Activated CD8-positive, alpha-beta T cell treated with anti-CD3 and anti-CD28 coated beads for 36 hours (primary cell): ENCODE results near the gene CCNT2. TPM values are rescaled to one million over a fixed set of nuclear protein-coding genes. Genes with fewer than 3 reads are reported as not detected.

Experiments used
- ATAC-seq: fragments of 200-7000 bp; cut with Tn5 transposase; one replicate; pipeline ENCODE4 v1.10.0; 2021; ENCODE audit warnings: mild to moderate bottlenecking, moderate library complexity
- CTCF ChIA-PET: fragments of 350-600 bp; sonication (Branson Sonifier 250); formaldehyde crosslinking; loops from one replicate; lab custom pipeline; 2021; ENCODE audit warnings: antibody characterized with exemption; lab: Charles Lee
- POLR2A ChIA-PET: fragments of 350-600 bp; sonication (Branson Sonifier 250); formaldehyde crosslinking; loops from one replicate; lab custom pipeline; 2021; ENCODE audit warnings: antibody characterized with exemption; lab: Charles Lee
- DNase-seq: peaks from one replicate; pipeline ENCODE4 v3.0.0-alpha.2; 2020
- H3K27ac Mint-ChIP-seq: one replicate; pipeline ENCODE4 v1.8.0; 2021; ENCODE audit warnings: mild to moderate bottlenecking, mixed read lengths
- H3K27me3 Mint-ChIP-seq: one replicate; pipeline ENCODE4 v1.8.0; 2021; ENCODE audit warnings: mixed read lengths
- H3K36me3 Mint-ChIP-seq: one replicate; pipeline ENCODE4 v1.8.0; 2021; ENCODE audit warnings: low read depth, mixed read lengths
- H3K4me1 Mint-ChIP-seq: one replicate; pipeline ENCODE4 v1.8.0; 2021; ENCODE audit warnings: low read depth, mixed read lengths
- H3K4me3 Mint-ChIP-seq: one replicate; pipeline ENCODE4 v1.8.0; 2021; ENCODE audit warnings: mild to moderate bottlenecking, moderate library complexity, mixed read lengths
- H3K9me3 Mint-ChIP-seq: one replicate; pipeline ENCODE4 v1.8.0; 2021; ENCODE audit warnings: mixed read lengths
- CTCF ChIP-seq: fragments of 200-600 bp; IDR thresholded peaks from one replicate; pipeline ENCODE4 v1.8.0; 2022; ENCODE audit warnings: antibody characterized with exemption, mild to moderate bottlenecking
- intact Hi-C: fragments of 100-400 bp; cut with micrococcal nuclease; formaldehyde crosslinking; loops from one replicate; pipeline ENCODE4 v1.10.0; 2022
- total RNA-seq, 2 experiments: library from RNA; stranded (reverse); gene quantifications; one replicate each; pipeline ENCODE4 v1.2.3, GENCODE V29; 2021

CCNT2 gene
- total RNA-seq, 2 experiments from 2014 or later: 30.5 to 32.1 TPM

GRCh38 chr2:134882773-134883172 lies 35.8 kb upstream of the CCNT2 start:
- Mint-ChIP-seq H3K36me3 (peaks cover 2% of the 10 kb centered on the region), H3K4me3 (no peak overlapping the region), H3K4me1 (no peaks in the 10 kb centered on the region), H3K9me3 (peaks cover 5% of the 10 kb centered on the region), H3K27me3 (no peaks in the 10 kb centered on the region), H3K27ac (no peak overlapping the region)
- TF ChIP-seq CTCF: no peak
- ChIA-PET CTCF (no interaction called here), POLR2A (interaction anchor here (0.7 kb wide), 1 partner anchor 11 kb away, joined by 3 read pairs; no protein-coding TSS in a partner anchor)
- intact Hi-C loops: no loop called here
- no peak for ATAC-seq
- no peak for DNase-seq

- H3K27me3 Mint-ChIP-seq: no peaks in the 10 kb centered on the region
- DNase-seq (no peak), ATAC-seq (no peak)
- no peak overlapping the region for H3K4me3 Mint-ChIP-seq
- H3K27ac Mint-ChIP-seq: no peak overlapping the region
- H3K4me1 Mint-ChIP-seq: no peaks in the 10 kb centered on the region
- no peaks in the 10 kb centered on the region for H3K36me3 Mint-ChIP-seq
- POLR2A ChIA-PET: no interaction called here
- no peak for TF ChIP-seq CTCF
- peaks cover 2% of the 10 kb centered on the region for H3K9me3 Mint-ChIP-seq
- CTCF ChIA-PET: interaction anchor here (1.5 kb wide), 1 partner anchor 120 kb away, joined by 3 read pairs; no protein-coding TSS in a partner anchor
- intact Hi-C loops: no loop called here
Observed at GRCh38 chr2:134883552-134884293, 34.9 kb upstream of the CCNT2 start.

GRCh38 chr2:134884435-134884834 lies 34.2 kb upstream of the CCNT2 start:
- Mint-ChIP-seq H3K4me1 (no peaks in the 10 kb centered on the region), H3K9me3 (peaks cover 2% of the 10 kb centered on the region), H3K4me3 (no peak overlapping the region), H3K36me3 (no peaks in the 10 kb centered on the region), H3K27ac (no peak overlapping the region), H3K27me3 (no peaks in the 10 kb centered on the region)
- intact Hi-C loops: no loop called here
- ChIA-PET POLR2A (no interaction called here), CTCF (interaction anchor here (1.5 kb wide), 1 partner anchor 120 kb away, joined by 3 read pairs; no protein-coding TSS in a partner anchor)
- TF ChIP-seq CTCF: no peak
- no peak for DNase-seq
- ATAC-seq: no peak

- H3K4me3 Mint-ChIP-seq: no peak overlapping the region
- no peaks in the 10 kb centered on the region for H3K27me3 Mint-ChIP-seq
- H3K27ac Mint-ChIP-seq: no peak overlapping the region
- H3K9me3 Mint-ChIP-seq: no peaks in the 10 kb centered on the region
- CTCF ChIA-PET: interaction anchor here (1.1 to 1.8 kb wide), 2 partner anchors 252 to 432 kb away, joined by 3 to 5 read pairs; no protein-coding TSS in a partner anchor
- no peak for ATAC-seq
- no peaks in the 10 kb centered on the region for H3K4me1 Mint-ChIP-seq
- no peak for DNase-seq
- POLR2A ChIA-PET: no interaction called here
- no peak for TF ChIP-seq CTCF
- no peaks in the 10 kb centered on the region for H3K36me3 Mint-ChIP-seq
- intact Hi-C loops: loop anchor here (10.0 kb wide), 1 partner anchor 228 kb away; no protein-coding TSS in a partner anchor
Observed at GRCh38 chr2:134892282-134893035, 26.2 kb upstream of the CCNT2 start.
